ENCODE results near the gene COQ3. TPM values are rescaled to one million over a fixed set of nuclear protein-coding genes. Genes with fewer than 3 reads are reported as not detected.
A peak's percentile ranks its signal among the peaks of the same experiment; 100 is the strongest.
"Not testable (repeated sequence)": the region's sequence is repeated elsewhere in the genome, so short reads cannot be mapped to it uniquely, and the experiment has no call there.

COQ3 gene
- total RNA-seq, 1 experiment from 2014 or later: 10.9 TPM

DNA sequence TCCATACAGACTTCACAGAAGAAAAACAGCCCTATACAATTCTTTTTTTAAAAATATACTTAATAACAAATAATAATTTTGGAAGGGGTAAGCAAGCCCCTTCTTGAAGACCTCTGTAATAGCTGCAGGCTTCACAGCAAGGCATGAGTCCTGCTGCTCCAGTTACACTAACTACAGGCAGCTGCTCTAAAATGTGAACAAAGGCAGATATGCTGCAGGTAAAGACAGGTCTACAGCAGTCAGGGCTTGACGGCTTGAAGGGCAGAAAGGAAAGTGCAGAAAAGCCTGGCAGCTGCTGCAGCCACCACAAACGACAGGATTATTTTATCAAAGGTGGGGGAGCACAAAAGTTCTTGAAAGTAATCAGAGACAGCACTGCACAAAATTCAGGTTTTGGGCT is 55.8 kb downstream of the COQ3 start:
- no peak overlapping the region for H2BK12ac ChIP-seq (ENCODE audit: insufficient read length, low read depth, low read length)
- Mint-ChIP-seq H3K27ac (peak overlapping the region in 1 of 3 experiments; percentile 72; a peak in 1 of 7 replicates), H3K4me1 (peaks cover 18 to 19% of the 10 kb centered on the region in 2 experiments), H3K36me3 (ENCODE audit: insufficient read depth in 1 of 3, low read depth in 3 of 3) (peaks cover 1 to 11% (median 4%) of the 10 kb centered on the region in 3 experiments; a peak in 3 of 7 replicates), H3K27me3 (ENCODE audit: low read depth) (no peaks in the 10 kb centered on the region), H3K9me3 (no peaks in the 10 kb centered on the region), H3K4me3 (no peak overlapping the region)
- H3K4ac ChIP-seq (ENCODE audit: low read depth, low read length): no peak overlapping the region
- no peak overlapping the region for H3K23ac ChIP-seq (ENCODE audit: insufficient read length, low read depth, low read length)
- H3K56ac ChIP-seq (ENCODE audit: insufficient read length, low read depth, low read length): no peak overlapping the region
- no peaks in the 10 kb centered on the region for H3K27me3 ChIP-seq (ENCODE audit: insufficient read depth, low read length)
- H3K23me2 ChIP-seq (ENCODE audit: insufficient read length, low read depth, low read length, poor library complexity, severe bottlenecking): no peaks in the 10 kb centered on the region
- no peak overlapping the region for H2BK15ac ChIP-seq (ENCODE audit: low read depth, low read length)
- no CpG with 5 or more reads among the region's 2 CpGs for WGBS (ENCODE audit: extremely low coverage, insufficient read length, low lambda C conversion rate)
- H2AFZ ChIP-seq (ENCODE audit: low read length): no peak overlapping the region
- H3K79me2 ChIP-seq (ENCODE audit: insufficient read depth, low read length): no peaks in the 10 kb centered on the region
- no peaks in the 10 kb centered on the region for H3K9me3 ChIP-seq (ENCODE audit: control insufficient read depth, low read depth, low read length)
- TF ChIP-seq, protein P1, sequence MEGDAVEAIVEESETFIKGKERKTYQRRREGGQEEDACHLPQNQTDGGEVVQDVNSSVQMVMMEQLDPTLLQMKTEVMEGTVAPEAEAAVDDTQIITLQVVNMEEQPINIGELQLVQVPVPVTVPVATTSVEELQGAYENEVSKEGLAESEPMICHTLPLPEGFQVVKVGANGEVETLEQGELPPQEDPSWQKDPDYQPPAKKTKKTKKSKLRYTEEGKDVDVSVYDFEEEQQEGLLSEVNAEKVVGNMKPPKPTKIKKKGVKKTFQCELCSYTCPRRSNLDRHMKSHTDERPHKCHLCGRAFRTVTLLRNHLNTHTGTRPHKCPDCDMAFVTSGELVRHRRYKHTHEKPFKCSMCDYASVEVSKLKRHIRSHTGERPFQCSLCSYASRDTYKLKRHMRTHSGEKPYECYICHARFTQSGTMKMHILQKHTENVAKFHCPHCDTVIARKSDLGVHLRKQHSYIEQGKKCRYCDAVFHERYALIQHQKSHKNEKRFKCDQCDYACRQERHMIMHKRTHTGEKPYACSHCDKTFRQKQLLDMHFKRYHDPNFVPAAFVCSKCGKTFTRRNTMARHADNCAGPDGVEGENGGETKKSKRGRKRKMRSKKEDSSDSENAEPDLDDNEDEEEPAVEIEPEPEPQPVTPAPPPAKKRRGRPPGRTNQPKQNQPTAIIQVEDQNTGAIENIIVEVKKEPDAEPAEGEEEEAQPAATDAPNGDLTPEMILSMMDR (conservative IDR thresholded peaks at IDR 0.05): no peak
- H3K27ac ChIP-seq (ENCODE audit: insufficient read length, low read depth, low read length): no peak overlapping the region
- no peak overlapping the region for H2BK120ac ChIP-seq (ENCODE audit: low read depth, low read length, poor library complexity, severe bottlenecking)
- H2BK5ac ChIP-seq (ENCODE audit: insufficient read length, low read length): no peak overlapping the region
- no peak overlapping the region for H4K5ac ChIP-seq (ENCODE audit: insufficient read length, low read depth, low read length)
- H4K20me1 ChIP-seq (ENCODE audit: control insufficient read depth, insufficient read depth, insufficient read length): no peaks in the 10 kb centered on the region
- H2AK5ac ChIP-seq (ENCODE audit: insufficient read length, low read length): no peak overlapping the region
- DNase-seq: no peak
- H3K9ac ChIP-seq (ENCODE audit: extremely low read depth, insufficient read length, low read length): no peak overlapping the region
- H4K91ac ChIP-seq (ENCODE audit: insufficient read length, low read depth, low read length): no peak overlapping the region
- no peak overlapping the region for H3K18ac ChIP-seq (ENCODE audit: insufficient read length, low read depth, low read length)
- no peak overlapping the region for H2BK20ac ChIP-seq (ENCODE audit: low read depth, low read length, poor library complexity, severe bottlenecking)
- H3K14ac ChIP-seq (ENCODE audit: insufficient read depth, low read length): no peak overlapping the region
- H3K4me2 ChIP-seq (ENCODE audit: insufficient read depth, insufficient read length, low read length): no peak overlapping the region
- no peak overlapping the region for H4K8ac ChIP-seq (replicated peaks; ENCODE audit: insufficient read length, low read depth, low read length)
- H3K79me1 ChIP-seq (ENCODE audit: insufficient read depth, low read depth, low read length, poor library complexity, severe bottlenecking): no peaks in the 10 kb centered on the region
- H3K4me1 ChIP-seq (ENCODE audit: insufficient read depth, low read length): peaks cover 4% of the 10 kb centered on the region; the same call in 1 of the 2 replicates
- H3T11ph ChIP-seq (ENCODE audit: low read length): no peak overlapping the region

DNA sequence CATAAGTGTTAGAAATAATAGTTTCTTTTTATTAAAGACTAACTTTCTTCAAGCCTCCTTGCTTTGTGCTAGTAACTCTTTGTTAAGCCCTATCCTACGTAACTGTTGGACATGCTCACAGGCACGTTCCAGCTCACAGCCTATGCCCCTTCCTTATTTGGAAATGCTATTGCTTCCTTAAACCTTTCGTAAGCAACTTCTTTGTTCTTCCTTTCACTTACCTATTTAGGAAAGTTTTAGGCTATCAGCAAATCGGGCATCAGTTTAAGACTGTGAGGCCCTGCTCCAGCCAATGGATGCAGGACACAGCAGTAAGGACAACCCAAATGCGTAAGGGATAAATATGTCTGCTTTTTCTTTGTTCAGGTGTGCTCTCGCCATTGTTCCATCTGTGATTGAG is 58.7 kb downstream of the COQ3 start:
- not testable (repeated sequence) for H3K9me3 Mint-ChIP-seq; H3K18ac ChIP-seq (ENCODE audit: insufficient read length, low read depth, low read length); H3K56ac ChIP-seq (ENCODE audit: insufficient read length, low read depth, low read length); H3K27me3 ChIP-seq (ENCODE audit: insufficient read depth, low read length); H3T11ph ChIP-seq (ENCODE audit: low read length); H3K23me2 ChIP-seq (ENCODE audit: insufficient read length, low read depth, low read length, poor library complexity, severe bottlenecking); H4K91ac ChIP-seq (ENCODE audit: insufficient read length, low read depth, low read length); H2BK120ac ChIP-seq (ENCODE audit: low read depth, low read length, poor library complexity, severe bottlenecking); H3K4ac ChIP-seq (ENCODE audit: low read depth, low read length); H3K79me2 ChIP-seq (ENCODE audit: insufficient read depth, low read length); H3K23ac ChIP-seq (ENCODE audit: insufficient read length, low read depth, low read length); H2AFZ ChIP-seq (ENCODE audit: low read length); H2BK20ac ChIP-seq (ENCODE audit: low read depth, low read length, poor library complexity, severe bottlenecking); H3K4me3 Mint-ChIP-seq; H4K8ac ChIP-seq (replicated peaks; ENCODE audit: insufficient read length, low read depth, low read length); H3K4me1 ChIP-seq (ENCODE audit: insufficient read depth, low read length); H3K27me3 Mint-ChIP-seq (ENCODE audit: low read depth); H3K4me2 ChIP-seq (ENCODE audit: insufficient read depth, insufficient read length, low read length); H2AK5ac ChIP-seq (ENCODE audit: insufficient read length, low read length); H4K20me1 ChIP-seq (ENCODE audit: control insufficient read depth, insufficient read depth, insufficient read length); H3K27ac ChIP-seq (ENCODE audit: insufficient read length, low read depth, low read length); H2BK5ac ChIP-seq (ENCODE audit: insufficient read length, low read length); H3K9ac ChIP-seq (ENCODE audit: extremely low read depth, insufficient read length, low read length); H4K5ac ChIP-seq (ENCODE audit: insufficient read length, low read depth, low read length); H3K79me1 ChIP-seq (ENCODE audit: insufficient read depth, low read depth, low read length, poor library complexity, severe bottlenecking); H2BK12ac ChIP-seq (ENCODE audit: insufficient read length, low read depth, low read length); H3K14ac ChIP-seq (ENCODE audit: insufficient read depth, low read length); H3K9me3 ChIP-seq (ENCODE audit: control insufficient read depth, low read depth, low read length); H2BK15ac ChIP-seq (ENCODE audit: low read depth, low read length)
- H3K27ac Mint-ChIP-seq: peak overlapping the region in 2 of 3 experiments; percentile 20 to 66; a peak in 4 of 7 replicates
- H3K4me1 Mint-ChIP-seq: peaks cover 18 to 19% of the 10 kb centered on the region in 2 experiments
- peaks cover 0 to 16% (median 4%) of the 10 kb centered on the region in 3 experiments; a peak in 4 of 7 replicates for H3K36me3 Mint-ChIP-seq (ENCODE audit: insufficient read depth in 1 of 3, low read depth in 3 of 3)
- peak; percentile 38 for DNase-seq
- WGBS (ENCODE audit: extremely low coverage, insufficient read length, low lambda C conversion rate): no CpG with 5 or more reads among the region's 6 CpGs

Data from H9 (cell line).